Spinal cord (tissue), 10 donors: ENCODE data around the gene CUL4B. TPM values are rescaled to one million over a fixed set of nuclear protein-coding genes. Genes with fewer than 3 reads are reported as not detected.
"Not testable (repeated sequence)": the region's sequence is repeated elsewhere in the genome, so short reads cannot be mapped to it uniquely, and the experiment has no call there.

Experiments
- DNase-seq, 6 donors: peaks; one replicate each; pipeline versions ENCODE4 v3.0.0 to v3.0.0-alpha.2; 2013 to 2015; ENCODE audit warnings: low spot score in 6 of 6, low read depth in 4 of 6
- H3K27ac ChIP-seq: one replicate; pipeline ENCODE4 v1.5.1; 2013; ENCODE audit warnings: low read depth, low read length, control low read depth
- H3K27me3 ChIP-seq: one replicate; pipeline ENCODE4 v1.6.1; 2013; ENCODE audit warnings: low read length; ENCODE audit not compliant: control insufficient read depth, insufficient read depth
- H3K36me3 ChIP-seq: one replicate; pipeline ENCODE4 v1.6.1; 2013; ENCODE audit warnings: low read length; ENCODE audit not compliant: control insufficient read depth, insufficient read depth
- H3K4me1 ChIP-seq: one replicate; pipeline ENCODE4 v1.6.1; 2013; ENCODE audit warnings: low read length; ENCODE audit not compliant: control insufficient read depth, insufficient read depth
- H3K4me3 ChIP-seq: one replicate; pipeline ENCODE4 v1.5.1; 2013; ENCODE audit warnings: low read depth, low read length, control low read depth
- H3K9me3 ChIP-seq: one replicate; pipeline ENCODE4 v1.6.1; 2013; ENCODE audit warnings: low read length; ENCODE audit not compliant: control insufficient read depth, insufficient read depth
- WGBS: methylation state at CpG from one replicate; pipeline ENCODE4 v1.1.5; 2013; ENCODE audit warnings: missing lambda C conversion rate; ENCODE audit not compliant: insufficient coverage; 5-methylcytosine and 5-hydroxymethylcytosine counted together
- polyA plus RNA-seq, 2 donors: library from polyadenylated mRNA; unstranded; fragments of 120-200 nt; gene quantifications; one replicate each; pipeline ENCODE4 v1.2.1, GENCODE V29; 2013; ENCODE audit not compliant: insufficient read length in 2 of 2
- total RNA-seq, 2 donors: library from RNA; depleted of rRNA in 1 of 2; stranded (reverse); fragments of 120-200 nt in 1 of 2; fragments of >200 nt in 1 of 2; gene quantifications; one replicate each; pipeline versions ENCODE4 v1.2.3 to v1.2.4, GENCODE V29; 2013 to 2014
- donor health status: healthy.

Gene CUL4B
- total and polyA plus RNA-seq, 4 donors, result 33.6 to 67.9 (median 59.5) TPM

DNA sequence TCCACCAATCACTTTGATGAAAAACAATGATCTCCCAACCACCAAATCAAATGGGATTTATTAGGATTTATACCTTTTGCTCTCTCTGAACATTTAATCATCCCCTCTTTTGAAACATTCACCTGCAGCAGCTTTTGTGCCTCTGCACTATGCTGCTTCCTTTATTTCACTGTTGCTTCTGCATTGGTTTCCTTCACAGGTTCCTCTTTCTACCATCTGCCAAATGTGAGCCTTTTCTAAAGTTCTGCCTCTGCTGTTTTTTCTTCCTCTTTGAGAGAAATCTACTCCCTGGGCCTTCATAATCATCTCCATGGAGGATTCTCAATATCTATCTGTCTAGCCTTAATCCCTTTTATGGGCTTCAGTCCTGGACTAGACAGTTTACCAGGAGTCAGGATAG is 24.7 kb downstream of the CUL4B start:
- no peaks in the 10 kb centered on the region for H3K4me1 ChIP-seq
- H3K4me3 ChIP-seq, result no peak overlapping the region
- H3K27me3 ChIP-seq, result no peaks in the 10 kb centered on the region
- DNase-seq, result no peak
- no peaks in the 10 kb centered on the region for H3K9me3 ChIP-seq
- H3K36me3 ChIP-seq, result peaks cover 10% of the 10 kb centered on the region
- H3K27ac ChIP-seq, result no peak overlapping the region

DNA sequence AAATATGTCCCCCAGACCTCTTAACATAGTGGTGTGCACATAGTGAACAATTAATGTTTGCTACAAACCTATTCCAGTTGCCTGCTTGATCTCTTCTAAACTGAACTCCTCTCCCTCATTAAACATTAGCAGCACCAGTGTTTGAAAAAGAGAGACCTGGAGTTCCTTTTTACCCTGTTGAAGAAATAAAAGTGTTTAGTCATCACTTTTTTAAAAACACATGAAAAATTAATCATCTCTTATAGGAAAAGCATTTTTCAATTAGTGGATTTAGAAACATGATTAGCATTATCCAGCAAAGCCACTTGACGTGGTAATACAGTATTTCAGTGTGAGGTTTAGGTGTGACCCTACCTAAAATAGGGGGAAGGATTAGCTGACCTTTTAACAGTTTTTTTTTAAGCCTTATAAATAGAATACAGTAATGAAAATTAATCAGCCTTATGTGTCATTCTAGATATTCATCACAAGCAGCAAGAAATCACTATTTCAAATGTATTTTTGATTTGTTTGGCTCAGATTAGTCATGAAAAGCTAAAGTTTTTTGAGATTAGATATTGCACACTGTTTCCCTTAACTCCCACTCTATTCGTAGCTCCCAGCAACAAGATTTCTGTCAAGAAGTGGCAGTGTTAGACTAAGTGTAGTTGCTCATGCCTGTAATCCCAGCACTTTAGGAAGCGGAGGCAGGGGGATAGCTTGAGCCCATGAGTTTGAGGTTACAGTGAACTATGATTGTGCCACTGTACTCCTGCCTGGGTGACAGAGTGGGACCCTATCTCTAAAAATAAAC is 26.2 kb downstream of the CUL4B start:
- no peak overlapping the region for H3K27ac ChIP-seq
- H3K4me3 ChIP-seq, result no peak overlapping the region
- no peak for DNase-seq
- H3K4me1 ChIP-seq, result no peaks in the 10 kb centered on the region
- no peaks in the 10 kb centered on the region for H3K9me3 ChIP-seq
- peaks cover 10% of the 10 kb centered on the region for H3K36me3 ChIP-seq
- no peaks in the 10 kb centered on the region for H3K27me3 ChIP-seq
- 60% methylated on average over 1 of the region's 3 CpGs for WGBS

DNA sequence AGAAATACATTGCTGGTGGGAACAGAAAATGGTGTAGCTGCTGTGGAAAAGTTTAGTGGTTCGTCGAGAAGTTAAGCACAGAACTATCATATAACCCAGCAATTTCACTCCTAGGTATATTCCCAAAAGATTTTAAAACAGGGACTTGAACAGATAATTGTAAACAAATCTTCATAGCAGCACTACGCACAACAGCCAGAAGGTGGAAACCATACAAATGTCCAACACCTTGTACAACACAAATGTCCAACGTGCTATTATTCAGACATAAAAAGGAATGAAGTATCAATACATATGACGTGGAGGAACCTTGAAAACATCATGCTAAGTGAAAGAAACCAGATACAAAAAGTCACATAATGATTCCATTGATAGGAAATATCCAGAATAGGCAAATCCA is 37.9 kb downstream of the CUL4B start:
- DNase-seq, result no peak
- no peaks in the 10 kb centered on the region for H3K27me3 ChIP-seq
- H3K36me3 ChIP-seq, result no peaks in the 10 kb centered on the region
- no CpG with 5 or more reads among the region's 5 CpGs for WGBS
- no peak overlapping the region for H3K4me3 ChIP-seq
- no peak overlapping the region for H3K27ac ChIP-seq
- H3K4me1 ChIP-seq, result no peaks in the 10 kb centered on the region
- no peaks in the 10 kb centered on the region for H3K9me3 ChIP-seq

DNA sequence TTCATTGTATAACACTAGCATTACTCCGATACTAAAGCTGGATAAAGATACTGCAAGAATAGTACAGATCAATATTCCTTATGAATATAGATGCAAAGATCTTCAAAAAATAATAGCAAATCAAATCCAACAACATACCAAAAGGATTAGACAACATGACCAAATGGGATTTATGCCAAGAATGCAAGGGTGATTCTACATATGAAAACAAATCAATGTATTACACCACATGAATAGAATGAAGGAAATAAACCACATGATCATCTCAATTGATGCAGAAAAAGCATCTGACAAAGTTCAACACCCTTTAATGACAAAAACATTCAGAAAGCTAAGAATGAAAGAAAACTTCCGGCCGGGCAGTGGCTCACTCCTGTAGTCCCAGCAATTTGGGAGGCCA is 42.8 kb downstream of the CUL4B start:
- Histone ChIP-seq H3K27me3 (no peaks in the 10 kb centered on the region), H3K36me3 (no peaks in the 10 kb centered on the region), H3K9me3 (no peaks in the 10 kb centered on the region), H3K27ac (no peak overlapping the region), H3K4me1 (no peaks in the 10 kb centered on the region), H3K4me3 (no peak overlapping the region)
- no peak for DNase-seq
- WGBS, result no CpG with 5 or more reads among the region's 3 CpGs

DNA sequence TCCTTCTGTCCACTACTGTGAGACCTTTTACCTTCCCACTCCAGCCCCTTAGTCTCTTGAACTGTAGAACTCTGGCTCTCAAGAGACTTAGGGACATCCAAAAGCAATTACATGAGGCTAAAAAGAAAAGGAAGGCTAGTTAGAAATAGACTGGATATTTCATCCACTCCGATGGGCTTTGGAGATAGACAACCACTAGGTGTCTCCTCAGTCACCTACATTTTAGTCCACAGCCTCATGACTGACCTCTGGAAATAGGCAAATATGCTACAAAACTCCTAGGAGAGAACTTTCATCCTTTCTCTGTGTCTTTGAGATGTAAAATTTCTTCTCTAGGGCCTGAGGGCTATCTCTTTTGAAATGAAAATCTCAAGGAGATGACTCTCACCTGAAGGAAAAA is 46.5 kb downstream of the CUL4B start:
- H3K27me3 ChIP-seq, result no peaks in the 10 kb centered on the region
- H3K4me1 ChIP-seq, result no peaks in the 10 kb centered on the region
- H3K9me3 ChIP-seq, result no peaks in the 10 kb centered on the region
- no peak overlapping the region for H3K27ac ChIP-seq
- peak in 1 of 6 donors; percentile 2 for DNase-seq
- no peaks in the 10 kb centered on the region for H3K36me3 ChIP-seq
- WGBS, result no CpG with 5 or more reads among the region's 1 CpG
- no peak overlapping the region for H3K4me3 ChIP-seq

DNA sequence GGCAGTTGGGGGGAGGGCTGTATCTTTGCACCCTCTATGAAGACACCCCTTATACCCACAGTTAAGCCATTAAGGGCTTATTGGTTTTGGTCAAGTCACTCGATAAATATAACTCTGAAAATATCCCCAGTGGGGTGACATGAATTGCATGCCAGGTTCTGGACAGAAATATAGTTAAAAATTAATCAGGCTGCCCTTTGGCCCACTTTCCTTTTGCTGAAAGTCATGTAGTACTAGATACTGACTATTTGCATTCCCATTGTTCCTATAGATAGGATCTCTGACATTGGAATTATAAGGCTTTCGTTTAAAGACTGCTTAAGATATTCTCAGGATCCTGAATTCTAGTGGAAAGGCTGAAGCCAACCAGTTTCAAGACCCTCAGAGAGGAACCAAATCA is 48.1 kb downstream of the CUL4B start:
- no peak for DNase-seq
- no CpG with 5 or more reads among the region's 2 CpGs for WGBS
- H3K36me3 ChIP-seq, result no peaks in the 10 kb centered on the region
- no peaks in the 10 kb centered on the region for H3K9me3 ChIP-seq
- H3K4me1 ChIP-seq, result no peaks in the 10 kb centered on the region
- no peaks in the 10 kb centered on the region for H3K27me3 ChIP-seq
- H3K4me3 ChIP-seq, result no peak overlapping the region
- no peak overlapping the region for H3K27ac ChIP-seq

DNA sequence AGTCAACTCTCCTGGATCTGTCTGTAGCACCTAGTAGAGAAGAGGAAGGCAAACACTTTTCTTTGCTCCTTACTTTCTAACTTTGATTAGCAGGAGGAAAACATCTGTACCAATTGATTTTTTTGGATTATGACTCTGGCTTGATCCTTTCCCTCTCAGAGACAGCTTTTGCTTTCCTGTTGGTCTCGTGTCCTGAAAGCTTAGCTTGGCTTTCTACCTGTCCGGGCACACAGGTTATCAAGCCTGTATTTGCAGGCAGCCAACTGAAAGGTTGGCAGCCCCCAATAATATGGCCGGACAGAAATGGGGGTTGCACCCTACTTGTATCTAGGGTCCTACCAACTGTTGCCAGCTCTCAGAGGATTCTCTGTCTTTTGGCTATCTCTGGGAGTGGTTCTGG is 48.5 kb downstream of the CUL4B start:
- H3K4me3 ChIP-seq, result no peak overlapping the region
- WGBS, result 67% methylated on average over 2 of the region's 3 CpGs
- H3K36me3 ChIP-seq, result no peaks in the 10 kb centered on the region
- no peaks in the 10 kb centered on the region for H3K9me3 ChIP-seq
- no peaks in the 10 kb centered on the region for H3K4me1 ChIP-seq
- DNase-seq, result no peak
- H3K27me3 ChIP-seq, result no peaks in the 10 kb centered on the region
- H3K27ac ChIP-seq, result no peak overlapping the region

DNA sequence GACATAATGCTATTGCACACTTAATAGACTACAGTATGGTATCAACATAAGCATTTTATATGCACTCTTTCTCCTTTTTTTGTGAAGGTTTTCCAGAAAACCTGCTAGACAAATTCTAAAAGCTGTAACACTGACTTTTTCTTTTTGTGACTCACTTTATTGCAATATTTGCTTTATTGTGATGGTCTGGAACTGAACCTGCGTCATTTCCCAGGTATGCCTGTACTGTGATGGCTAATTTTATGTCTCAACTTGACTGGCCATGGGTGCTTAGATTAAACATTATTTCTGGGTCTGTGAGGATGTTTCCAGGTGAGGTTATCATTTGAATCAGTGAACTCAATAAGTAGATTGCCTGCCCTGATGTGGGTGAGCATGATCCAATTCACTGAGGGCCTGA is 56.2 kb downstream of the CUL4B start:
- Histone ChIP-seq H3K4me3 (no peak overlapping the region), H3K9me3 (peaks cover 1% of the 10 kb centered on the region), H3K4me1 (no peaks in the 10 kb centered on the region), H3K36me3 (no peaks in the 10 kb centered on the region), H3K27me3 (no peaks in the 10 kb centered on the region), H3K27ac (no peak overlapping the region)
- 67% methylated on average over 1 of the region's 1 CpG for WGBS
- DNase-seq, result no peak

DNA sequence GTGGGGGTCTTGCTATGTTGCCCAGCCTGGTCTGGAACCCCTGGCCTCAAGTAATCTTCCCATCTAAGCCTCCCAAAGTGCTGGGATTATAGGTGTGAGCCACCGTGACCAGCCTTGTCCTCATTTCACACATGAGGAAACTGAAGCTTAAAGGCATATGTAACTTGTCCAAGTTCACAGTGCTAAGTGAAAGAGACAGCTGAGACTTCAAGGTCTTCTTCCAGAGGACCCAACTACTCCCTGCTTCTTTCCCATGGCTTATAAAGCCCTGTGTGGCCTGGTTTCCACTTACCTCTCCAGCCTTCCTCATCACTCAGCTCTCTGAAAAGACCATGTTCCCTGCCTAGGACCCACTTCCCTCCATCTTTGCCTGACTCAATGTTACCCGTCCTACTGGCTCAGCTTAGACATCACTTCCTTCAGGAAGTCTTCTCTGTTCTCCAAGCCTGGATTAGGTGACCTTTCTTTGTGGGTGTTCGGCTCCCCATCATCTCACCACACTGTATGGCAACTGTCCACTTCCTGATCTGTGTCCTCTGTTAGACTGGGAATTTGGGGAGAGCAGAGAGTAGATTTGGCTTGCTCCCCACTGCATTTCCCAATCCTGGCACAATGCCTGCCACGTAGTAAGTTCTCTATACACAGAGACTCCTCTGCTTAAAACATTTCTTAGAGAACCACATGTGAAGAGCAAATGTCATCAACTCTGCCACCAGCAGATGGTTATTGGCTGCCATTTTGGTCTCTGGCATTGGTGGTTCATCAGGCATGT is 61.3 kb downstream of the CUL4B start:
- Histone ChIP-seq H3K27ac (no peak overlapping the region), H3K36me3 (no peaks in the 10 kb centered on the region), H3K27me3 (no peaks in the 10 kb centered on the region), H3K4me1 (no peaks in the 10 kb centered on the region), H3K4me3 (no peak overlapping the region), H3K9me3 (no peaks in the 10 kb centered on the region)
- no peak for DNase-seq
- 67% methylated on average over 1 of the region's 4 CpGs for WGBS

DNA sequence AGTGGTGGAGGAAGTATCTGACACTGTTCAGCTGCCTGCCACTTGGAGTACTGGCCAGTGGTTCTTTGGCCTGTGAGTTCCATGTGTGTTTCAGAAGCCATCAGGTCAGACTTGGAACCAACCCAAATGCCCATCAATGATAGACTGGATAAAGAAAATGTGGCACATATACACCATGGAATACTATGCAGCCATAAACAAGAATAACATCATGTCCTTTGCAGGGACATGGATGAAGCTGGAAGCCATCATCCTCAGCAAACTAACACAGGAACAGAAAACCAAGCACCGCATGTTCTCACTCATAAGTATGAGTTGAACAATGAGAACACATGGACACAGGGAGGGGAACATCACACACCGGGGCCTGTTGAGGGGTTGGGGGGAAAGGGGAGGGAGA is 70.6 kb downstream of the CUL4B start:
- DNase-seq, H3K27me3 ChIP-seq, H3K36me3 ChIP-seq, H3K4me1 ChIP-seq, H3K4me3 ChIP-seq, H3K9me3 ChIP-seq, H3K27ac ChIP-seq: not testable (repeated sequence)
- no CpG with 5 or more reads among the region's 2 CpGs for WGBS
